IPS-18a (cell line): ENCODE data around the gene CCNE1.
"Not testable (repeated sequence)": the region's sequence is repeated elsewhere in the genome, so short reads cannot be mapped to it uniquely, and the experiment has no call there.

Experiments
- H3K27ac ChIP-seq: one replicate; pipeline ENCODE4 v1.5.1; 2013; ENCODE audit warnings: low read length
- H3K27me3 ChIP-seq: one replicate; pipeline ENCODE4 v1.6.1; 2013; ENCODE audit warnings: mild to moderate bottlenecking, low read length; ENCODE audit not compliant: control insufficient read depth, insufficient read depth
- H3K36me3 ChIP-seq: one replicate; pipeline ENCODE4 v1.6.1; 2013; ENCODE audit warnings: low read depth, low read length; ENCODE audit not compliant: control insufficient read depth
- H3K4me1 ChIP-seq: one replicate; pipeline ENCODE4 v1.6.1; 2013; ENCODE audit warnings: low read depth, low read length; ENCODE audit not compliant: control insufficient read depth
- H3K4me3 ChIP-seq: one replicate; pipeline ENCODE4 v1.5.1; 2013; ENCODE audit warnings: low read length
- H3K9ac ChIP-seq: one replicate; pipeline ENCODE4 v1.6.1; 2013; ENCODE audit warnings: mild to moderate bottlenecking, low read length, moderate library complexity
- H3K9me3 ChIP-seq: one replicate; pipeline ENCODE4 v1.6.1; 2013; ENCODE audit warnings: low read depth, low read length; ENCODE audit not compliant: control insufficient read depth

The CCNE1 gene

GRCh38 chr19:29823581-29824330 lies 12.0 kb downstream of the CCNE1 start:
- Histone ChIP-seq H3K27ac (no peak overlapping the region), H3K27me3 (no peaks in the 10 kb centered on the region), H3K4me3 (no peak overlapping the region), H3K9ac (no peak overlapping the region), H3K9me3 (no peaks in the 10 kb centered on the region), H3K36me3 (peaks cover 38% of the 10 kb centered on the region), H3K4me1 (no peaks in the 10 kb centered on the region)

GRCh38 chr19:29825263-29825662 lies 13.5 kb downstream of the CCNE1 start:
- H3K36me3 ChIP-seq, result peaks cover 33% of the 10 kb centered on the region

GRCh38 chr19:29831041-29831548 lies 19.3 kb downstream of the CCNE1 start:
- Histone ChIP-seq H3K27me3 (no peaks in the 10 kb centered on the region), H3K4me1 (no peaks in the 10 kb centered on the region), H3K36me3 (no peaks in the 10 kb centered on the region), H3K9me3 (no peaks in the 10 kb centered on the region), H3K27ac (no peak overlapping the region), H3K4me3 (no peak overlapping the region), H3K9ac (no peak overlapping the region)

More at GRCh38 chr19:29825263-29825662, 13.5 kb downstream of the CCNE1 start:
- not testable (repeated sequence) for H3K9ac ChIP-seq, H3K27ac ChIP-seq, H3K4me3 ChIP-seq, H3K4me1 ChIP-seq, H3K27me3 ChIP-seq, H3K9me3 ChIP-seq

GRCh38 chr19:29831686-29832085 lies 19.9 kb downstream of the CCNE1 start:
- no peak overlapping the region for H3K27ac ChIP-seq

GRCh38 chr19:29832801-29833200 lies 21.0 kb downstream of the CCNE1 start:
- Histone ChIP-seq H3K9ac (no peak overlapping the region), H3K9me3 (no peaks in the 10 kb centered on the region), H3K4me3 (no peak overlapping the region), H3K27ac (no peak overlapping the region), H3K4me1 (no peaks in the 10 kb centered on the region), H3K36me3 (no peaks in the 10 kb centered on the region), H3K27me3 (no peaks in the 10 kb centered on the region)

More at GRCh38 chr19:29831686-29832085, 19.9 kb downstream of the CCNE1 start:
- no peaks in the 10 kb centered on the region for H3K9me3 ChIP-seq
- no peaks in the 10 kb centered on the region for H3K27me3 ChIP-seq
- H3K4me3 ChIP-seq, result no peak overlapping the region
- H3K36me3 ChIP-seq, result no peaks in the 10 kb centered on the region
- H3K4me1 ChIP-seq, result no peaks in the 10 kb centered on the region
- no peak overlapping the region for H3K9ac ChIP-seq

GRCh38 chr19:29833614-29834261 lies 21.9 kb downstream of the CCNE1 start:
- Histone ChIP-seq H3K27me3 (no peaks in the 10 kb centered on the region), H3K36me3 (no peaks in the 10 kb centered on the region), H3K4me1 (no peaks in the 10 kb centered on the region), H3K9ac (no peak overlapping the region), H3K4me3 (no peak overlapping the region), H3K27ac (no peak overlapping the region), H3K9me3 (no peaks in the 10 kb centered on the region)

GRCh38 chr19:29834991-29835846 lies 23.4 kb downstream of the CCNE1 start:
- no peak overlapping the region for H3K27ac ChIP-seq
- H3K4me1 ChIP-seq, result no peaks in the 10 kb centered on the region
- H3K27me3 ChIP-seq, result no peaks in the 10 kb centered on the region
- no peaks in the 10 kb centered on the region for H3K36me3 ChIP-seq
- no peak overlapping the region for H3K4me3 ChIP-seq
- no peak overlapping the region for H3K9ac ChIP-seq
- H3K9me3 ChIP-seq, result no peaks in the 10 kb centered on the region

- no peaks in the 10 kb centered on the region for H3K27me3 ChIP-seq
- H3K9ac ChIP-seq, result no peak overlapping the region
- H3K27ac ChIP-seq, result no peak overlapping the region
- H3K36me3 ChIP-seq, result no peaks in the 10 kb centered on the region
- H3K9me3 ChIP-seq, result no peaks in the 10 kb centered on the region
- peaks cover under 1% of the 10 kb centered on the region for H3K4me1 ChIP-seq
- no peak overlapping the region for H3K4me3 ChIP-seq
Measured at GRCh38 chr19:29836409-29836825, 24.6 kb downstream of the CCNE1 start.

- H3K27me3 ChIP-seq, result peaks cover 6% of the 10 kb centered on the region
- no peaks in the 10 kb centered on the region for H3K9me3 ChIP-seq
- H3K4me1 ChIP-seq, result peaks cover 3% of the 10 kb centered on the region
- H3K4me3 ChIP-seq, result no peak overlapping the region
- no peak overlapping the region for H3K27ac ChIP-seq
- H3K9ac ChIP-seq, result no peak overlapping the region
- H3K36me3 ChIP-seq, result no peaks in the 10 kb centered on the region
Measured at GRCh38 chr19:29837448-29837981, 25.7 kb downstream of the CCNE1 start.

GRCh38 chr19:29837996-29838395 lies 26.2 kb downstream of the CCNE1 start:
- H3K27me3 ChIP-seq, result peaks cover 11% of the 10 kb centered on the region
- no peaks in the 10 kb centered on the region for H3K9me3 ChIP-seq
- no peak overlapping the region for H3K27ac ChIP-seq
- H3K4me1 ChIP-seq, result peaks cover 3% of the 10 kb centered on the region
- H3K4me3 ChIP-seq, result no peak overlapping the region
- H3K9ac ChIP-seq, result no peak overlapping the region
- H3K36me3 ChIP-seq, result no peaks in the 10 kb centered on the region
